AG04450 (cell line): ENCODE data around the gene ARG2. TPM values are rescaled to one million over a fixed set of nuclear protein-coding genes. Genes with fewer than 3 reads are reported as not detected.

Source experiments
- CTCF ChIA-PET: fragments of 300-600, 350-600 bp; formaldehyde crosslinking; extraction: SDS; loops from one replicate; lab custom pipeline; 2022; ENCODE audit warnings: antibody characterized with exemption, inconsistent platforms; lab: Charles Lee
- POLR2A ChIA-PET: fragments of 350-600 bp; formaldehyde crosslinking; extraction: SDS; loops from one replicate; lab custom pipeline; 2021; ENCODE audit warnings: antibody characterized with exemption, inconsistent platforms; lab: Yijun Ruan, JAX
- DNase-seq: peaks from one replicate; pipeline ENCODE4 v3.0.0-alpha.2; 2011; ENCODE audit warnings: low read depth, low spot score
- H3K27ac ChIP-seq: one replicate; pipeline ENCODE4 v1.5.1; 2012; ENCODE audit warnings: low read depth, low read length, control low read depth
- H3K27me3 ChIP-seq: one replicate; pipeline ENCODE4 v1.6.0; 2012; ENCODE audit warnings: low read length; ENCODE audit not compliant: control insufficient read depth, insufficient read depth
- H3K4me3 ChIP-seq: 2 replicates; pipeline ENCODE4 v1.5.1; 2011; ENCODE audit warnings: mild to moderate bottlenecking, low read depth, low read length, control low read depth
- H3K9me3 ChIP-seq: 2 replicates; pipeline ENCODE4 v1.5.1; 2012; ENCODE audit warnings: low read length; ENCODE audit not compliant: control insufficient read depth, insufficient read depth
- polyA plus RNA-seq: library from polyadenylated mRNA; depleted of rRNA; stranded (reverse); fragments of >200 nt; gene quantifications from 2 replicates; pipeline ENCODE4 v1.2.3, GENCODE V29; 2011
- TF ChIP-seq, protein P1 (sequence below): IDR thresholded peaks from 2 replicates; pipeline ENCODE4 v1.5.1; 2011; ENCODE audit warnings: low read depth, low read length, control low read depth, inconsistent platforms

Gene ARG2
- polyA plus RNA-seq, 1 experiment, result 2.6 TPM

DNA sequence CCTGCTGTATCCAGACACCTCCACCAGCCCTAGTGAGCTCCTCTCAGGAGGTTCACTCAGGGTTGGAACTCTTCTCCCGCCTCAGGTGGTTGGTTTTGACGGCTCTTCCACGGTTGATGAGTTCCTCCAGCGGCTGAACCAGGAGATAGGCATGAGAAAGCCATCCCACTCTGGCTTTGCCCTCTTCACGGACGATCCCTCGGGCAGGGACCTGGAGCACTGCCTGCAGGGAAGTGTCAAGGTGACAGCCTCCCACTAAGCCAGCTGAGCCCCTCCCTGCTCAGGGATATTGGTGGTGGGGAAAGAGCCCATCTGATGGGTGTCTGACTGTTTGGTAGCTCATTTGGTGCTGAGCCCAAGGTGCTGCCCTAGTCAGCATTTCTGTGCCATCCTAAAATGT lies 40.1 kb upstream of the ARG2 start:
- Histone ChIP-seq H3K27me3 (peaks cover 10% of the 10 kb centered on the region), H3K27ac (no peak overlapping the region), H3K4me3 (no peak overlapping the region), H3K9me3 (no peaks in the 10 kb centered on the region)
- CTCF ChIA-PET, result interaction anchor here (0.8 to 8.3 kb wide), 2 partner anchors 9 to 122 kb away, joined by 4 to 208 read pairs; partner anchors contain the start of gene RDH12
- TF ChIP-seq, protein P1, sequence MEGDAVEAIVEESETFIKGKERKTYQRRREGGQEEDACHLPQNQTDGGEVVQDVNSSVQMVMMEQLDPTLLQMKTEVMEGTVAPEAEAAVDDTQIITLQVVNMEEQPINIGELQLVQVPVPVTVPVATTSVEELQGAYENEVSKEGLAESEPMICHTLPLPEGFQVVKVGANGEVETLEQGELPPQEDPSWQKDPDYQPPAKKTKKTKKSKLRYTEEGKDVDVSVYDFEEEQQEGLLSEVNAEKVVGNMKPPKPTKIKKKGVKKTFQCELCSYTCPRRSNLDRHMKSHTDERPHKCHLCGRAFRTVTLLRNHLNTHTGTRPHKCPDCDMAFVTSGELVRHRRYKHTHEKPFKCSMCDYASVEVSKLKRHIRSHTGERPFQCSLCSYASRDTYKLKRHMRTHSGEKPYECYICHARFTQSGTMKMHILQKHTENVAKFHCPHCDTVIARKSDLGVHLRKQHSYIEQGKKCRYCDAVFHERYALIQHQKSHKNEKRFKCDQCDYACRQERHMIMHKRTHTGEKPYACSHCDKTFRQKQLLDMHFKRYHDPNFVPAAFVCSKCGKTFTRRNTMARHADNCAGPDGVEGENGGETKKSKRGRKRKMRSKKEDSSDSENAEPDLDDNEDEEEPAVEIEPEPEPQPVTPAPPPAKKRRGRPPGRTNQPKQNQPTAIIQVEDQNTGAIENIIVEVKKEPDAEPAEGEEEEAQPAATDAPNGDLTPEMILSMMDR, result no peak
- no peak for DNase-seq
- POLR2A ChIA-PET, result no interaction called here

DNA sequence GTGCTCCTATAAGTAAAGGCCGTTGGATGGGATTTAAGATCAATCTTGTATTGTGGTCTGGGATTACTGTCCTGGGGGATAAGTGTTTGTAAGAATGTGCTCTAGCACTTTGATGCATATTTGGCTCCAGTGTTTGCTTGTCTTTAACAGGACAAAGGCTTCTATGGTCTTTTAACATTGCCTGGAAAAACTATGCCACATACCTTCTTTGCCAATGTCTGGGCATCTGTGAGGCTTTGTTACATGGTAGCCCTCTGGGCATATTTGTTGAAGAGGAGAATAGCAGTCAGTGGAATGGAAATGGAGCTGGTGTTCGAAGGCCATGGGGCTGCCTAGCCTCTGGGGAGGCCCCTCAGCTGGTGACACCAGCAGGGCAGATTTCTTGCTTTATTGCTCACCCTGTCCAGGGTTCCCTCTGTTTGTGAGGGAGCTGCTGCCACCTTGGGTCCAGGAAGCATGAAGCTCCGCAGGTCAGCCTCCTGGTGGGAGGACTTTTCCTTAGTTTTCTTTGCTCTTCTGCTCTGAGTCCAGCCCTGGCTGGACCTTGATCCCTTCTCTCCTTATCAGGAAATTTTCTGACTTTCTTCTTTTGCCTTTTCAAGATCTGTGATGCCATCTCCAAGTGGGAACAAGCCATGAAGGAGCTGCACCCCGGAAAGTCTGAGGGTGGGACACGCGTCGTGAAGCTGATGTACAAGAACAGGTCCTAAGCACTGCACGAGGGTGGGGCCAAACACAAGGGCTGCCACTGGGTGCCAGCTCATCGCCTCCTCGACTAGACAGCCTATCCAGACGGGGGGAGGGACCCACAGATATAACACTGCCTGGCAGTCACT lies 39.2 kb upstream of the ARG2 start:
- Histone ChIP-seq H3K4me3 (no peak overlapping the region), H3K27me3 (peaks cover 7% of the 10 kb centered on the region), H3K27ac (no peak overlapping the region), H3K9me3 (no peaks in the 10 kb centered on the region)
- CTCF ChIA-PET, result interaction anchor here (1.6 to 8.3 kb wide), 8 partner anchors 9 to 153 kb away, joined by 3 to 208 read pairs (median 10); partner anchors contain the start of genes PIGH and RDH12
- TF ChIP-seq, protein P1, result no peak
- POLR2A ChIA-PET, result no interaction called here
- DNase-seq, result no peak

- H3K9me3 ChIP-seq, result no peaks in the 10 kb centered on the region
- ChIA-PET POLR2A (no interaction called here), CTCF (interaction anchor here (1.4 to 8.3 kb wide), 9 partner anchors 10 to 155 kb away, joined by 3 to 208 read pairs (median 10); partner anchors contain the start of genes PIGH and RDH12)
- H3K4me3 ChIP-seq, result no peak overlapping the region
- no peak overlapping the region for H3K27ac ChIP-seq
- peaks cover 7% of the 10 kb centered on the region for H3K27me3 ChIP-seq
- DNase-seq, result no peak
- TF ChIP-seq, protein P1, result no peak
Observed at GRCh38 chr14:67581643-67582042, 38.1 kb upstream of the ARG2 start.

- no peak for DNase-seq
- Histone ChIP-seq H3K4me3 (no peak overlapping the region), H3K9me3 (no peaks in the 10 kb centered on the region), H3K27me3 (peaks cover 7% of the 10 kb centered on the region), H3K27ac (no peak overlapping the region)
- TF ChIP-seq, protein P1, result no peak
- ChIA-PET CTCF (interaction anchor here (0.9 to 8.3 kb wide), 8 partner anchors 9 to 155 kb away, joined by 3 to 208 read pairs (median 10); partner anchors contain the start of genes PIGH and RDH12), POLR2A (no interaction called here)
Observed at GRCh38 chr14:67582061-67582460, 37.7 kb upstream of the ARG2 start.
